ENCODE results near the gene ZNF620.
"Not testable (repeated sequence)": the region's sequence is repeated elsewhere in the genome, so short reads cannot be mapped to it uniquely, and the experiment has no call there.

Gene ZNF620

DNA sequence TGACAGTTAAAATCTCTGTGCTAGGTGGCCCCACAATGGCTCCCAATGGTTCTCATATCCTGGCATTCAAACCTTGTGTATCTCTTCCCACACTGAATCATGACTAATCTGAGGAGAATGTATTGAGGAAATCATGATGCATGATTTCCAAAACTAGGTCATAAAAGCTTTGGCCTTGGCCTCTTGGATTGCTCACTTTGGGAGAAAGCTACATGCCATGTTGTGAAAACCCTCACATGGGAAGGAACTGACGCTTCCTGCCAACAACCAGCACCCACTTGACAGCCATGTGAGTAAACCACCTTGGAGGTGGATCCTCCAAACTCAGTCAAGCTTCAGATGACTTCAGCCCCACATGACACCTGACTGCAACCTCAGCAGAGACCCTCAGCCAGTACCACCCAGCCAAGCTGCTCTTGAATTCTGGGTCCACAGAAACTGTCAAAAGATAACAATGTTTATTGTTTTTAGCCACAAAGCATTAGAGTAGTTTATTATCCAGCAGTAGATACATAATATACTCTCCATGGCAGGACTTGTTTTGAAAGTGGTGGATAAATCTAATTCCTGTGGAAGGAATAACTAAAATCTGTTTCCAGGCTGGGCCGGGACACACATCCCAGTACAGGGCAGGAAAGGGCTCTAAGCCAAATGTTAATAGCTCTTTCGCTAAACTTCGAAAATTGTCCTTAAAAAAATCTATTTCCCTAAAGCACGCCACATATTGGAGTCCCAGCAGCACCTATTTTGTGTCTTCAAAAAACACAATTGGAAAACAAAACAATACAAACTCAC is 1.0 kb upstream of the ZNF620 start:
- no peak for DNase-seq

DNA sequence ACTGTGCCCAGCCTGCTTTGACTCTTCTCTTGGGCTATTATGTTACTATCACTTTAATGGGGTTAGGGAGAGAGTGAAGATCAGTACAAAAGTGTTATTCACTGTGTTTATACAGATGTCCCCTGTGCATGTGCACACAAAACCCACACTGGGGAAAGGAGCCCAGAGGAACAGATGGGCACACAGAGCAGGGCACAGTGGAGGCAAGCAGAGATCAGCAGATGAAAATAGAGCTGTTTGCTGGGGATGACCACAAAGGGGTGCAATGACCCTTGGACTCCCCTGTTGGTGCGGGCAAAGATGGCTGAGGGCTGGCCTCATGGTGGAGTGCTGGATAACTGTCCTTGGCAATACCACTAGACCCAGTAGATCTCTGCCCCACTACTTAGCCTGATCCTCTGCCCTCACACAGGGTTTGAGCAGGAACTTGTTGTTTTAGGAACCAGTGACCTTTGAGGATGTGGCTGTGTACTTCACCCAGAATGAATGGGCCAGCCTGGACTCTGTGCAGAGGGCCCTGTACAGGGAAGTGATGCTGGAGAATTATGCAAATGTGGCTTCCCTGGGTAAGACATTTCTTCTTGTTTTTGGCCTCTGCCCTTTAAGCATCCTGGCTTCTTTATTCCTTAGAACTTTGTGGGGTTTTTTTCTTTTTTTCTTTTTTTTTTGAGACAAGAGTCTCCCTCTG is 5.3 kb downstream of the ZNF620 start:
- no peak for DNase-seq

DNA sequence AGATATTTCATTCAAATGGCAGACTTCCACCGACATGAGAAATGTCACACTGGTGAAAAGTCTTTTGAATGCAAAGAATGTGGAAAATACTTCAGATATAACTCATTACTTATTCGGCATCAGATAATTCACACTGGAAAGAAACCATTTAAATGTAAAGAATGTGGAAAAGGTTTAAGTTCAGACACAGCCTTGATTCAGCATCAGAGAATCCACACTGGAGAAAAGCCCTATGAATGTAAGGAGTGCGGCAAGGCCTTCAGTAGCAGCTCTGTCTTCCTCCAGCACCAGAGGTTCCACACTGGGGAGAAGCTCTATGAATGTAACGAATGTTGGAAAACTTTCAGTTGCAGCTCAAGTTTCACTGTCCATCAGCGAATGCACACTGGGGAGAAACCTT is 10.4 kb downstream of the ZNF620 start:
- DNase-seq = no peak

DNA sequence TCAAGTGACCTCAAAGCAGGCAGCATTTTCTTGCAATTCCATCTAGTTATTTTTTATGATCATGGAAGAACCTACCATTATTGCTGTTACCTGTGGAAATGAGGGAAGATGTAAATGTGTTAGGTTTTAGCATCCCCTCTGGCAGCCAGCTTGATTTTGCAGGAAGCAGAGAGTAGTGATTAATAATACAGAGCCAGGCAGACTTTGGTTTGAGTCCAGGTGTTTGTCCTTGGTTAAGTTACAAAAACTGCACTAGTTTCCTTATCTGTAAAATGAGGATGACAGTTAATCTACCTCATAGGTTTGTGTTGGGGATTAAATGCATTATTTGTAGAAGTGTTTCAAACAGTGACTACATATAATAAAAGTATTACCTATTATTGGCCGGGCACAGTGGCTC is 12.2 kb downstream of the ZNF620 start:
- no peak for DNase-seq

DNA sequence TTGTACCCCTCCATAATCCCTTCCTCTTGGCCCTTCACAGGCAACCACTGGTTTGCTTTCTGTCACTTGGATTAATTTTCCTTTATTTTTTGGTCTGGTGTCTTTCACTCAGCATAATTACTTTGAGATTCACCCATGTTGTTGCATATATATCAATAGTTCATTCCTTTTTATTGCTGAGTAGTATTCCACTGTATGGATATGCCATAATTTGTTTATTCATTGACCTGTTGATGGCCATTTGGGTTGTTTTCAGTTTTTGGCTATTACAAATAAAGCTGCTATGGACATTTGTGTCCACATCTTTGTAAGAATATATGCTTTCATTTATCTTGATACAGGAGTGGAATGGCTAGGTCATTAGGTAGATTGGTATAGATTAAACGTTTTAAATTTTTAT is 13.0 kb downstream of the ZNF620 start:
- no peak for DNase-seq

DNA sequence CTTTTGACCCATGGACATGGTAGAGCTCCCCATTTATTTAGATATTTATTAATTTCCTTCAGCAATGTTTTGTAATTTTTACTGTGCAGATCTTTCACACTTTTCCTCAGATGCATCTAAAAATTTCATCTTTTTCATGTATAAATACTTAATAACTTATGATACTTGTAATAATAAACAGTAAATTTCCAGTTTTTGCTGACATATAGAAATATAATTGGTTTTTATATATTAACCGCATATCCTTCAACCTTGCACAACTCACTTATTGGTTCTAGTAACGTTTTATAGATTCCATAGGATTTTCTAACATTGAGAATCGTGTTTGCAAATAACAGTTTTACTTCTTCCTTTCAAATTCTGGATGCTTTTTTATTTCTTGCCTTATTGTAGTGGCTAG is 15.4 kb downstream of the ZNF620 start:
- no peak for DNase-seq

DNA sequence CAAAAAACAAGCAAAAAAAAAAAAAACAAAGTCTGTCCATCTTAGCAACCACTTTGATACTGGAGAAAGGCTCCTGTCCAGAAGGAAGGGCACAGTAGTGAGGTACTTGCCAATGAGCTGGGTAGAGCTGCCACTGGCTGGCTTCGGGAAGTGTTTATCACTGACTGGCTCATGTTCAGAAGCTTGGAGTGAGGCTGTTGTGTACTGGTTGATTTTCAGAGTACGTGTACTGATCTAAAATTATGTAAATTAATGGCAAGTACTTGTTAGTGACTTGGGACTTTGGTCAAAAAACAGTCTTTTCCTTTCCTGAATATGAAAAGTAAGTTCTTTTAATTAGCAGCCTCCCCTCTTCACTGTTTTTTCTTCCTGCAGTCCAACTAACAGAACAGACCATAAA is 17.9 kb downstream of the ZNF620 start:
- DNase-seq = no peak

DNA sequence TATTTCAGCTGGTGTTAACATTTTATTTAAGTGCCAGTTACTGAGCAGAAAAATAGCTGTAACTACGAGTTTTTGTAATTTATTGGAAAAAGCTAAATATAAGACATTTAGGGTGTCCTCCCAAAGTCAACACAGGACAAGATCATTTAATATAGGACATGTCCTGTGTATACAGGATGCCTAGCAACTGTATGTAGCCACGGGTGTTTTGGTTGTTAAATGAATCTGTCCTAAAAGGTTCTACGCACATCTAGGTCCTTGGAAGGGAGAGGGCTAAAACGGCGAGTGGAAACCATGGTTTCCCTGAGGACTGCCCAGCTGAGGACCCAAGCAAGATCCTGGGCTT is 18.4 kb downstream of the ZNF620 start:
- DNase-seq = no peak

DNA sequence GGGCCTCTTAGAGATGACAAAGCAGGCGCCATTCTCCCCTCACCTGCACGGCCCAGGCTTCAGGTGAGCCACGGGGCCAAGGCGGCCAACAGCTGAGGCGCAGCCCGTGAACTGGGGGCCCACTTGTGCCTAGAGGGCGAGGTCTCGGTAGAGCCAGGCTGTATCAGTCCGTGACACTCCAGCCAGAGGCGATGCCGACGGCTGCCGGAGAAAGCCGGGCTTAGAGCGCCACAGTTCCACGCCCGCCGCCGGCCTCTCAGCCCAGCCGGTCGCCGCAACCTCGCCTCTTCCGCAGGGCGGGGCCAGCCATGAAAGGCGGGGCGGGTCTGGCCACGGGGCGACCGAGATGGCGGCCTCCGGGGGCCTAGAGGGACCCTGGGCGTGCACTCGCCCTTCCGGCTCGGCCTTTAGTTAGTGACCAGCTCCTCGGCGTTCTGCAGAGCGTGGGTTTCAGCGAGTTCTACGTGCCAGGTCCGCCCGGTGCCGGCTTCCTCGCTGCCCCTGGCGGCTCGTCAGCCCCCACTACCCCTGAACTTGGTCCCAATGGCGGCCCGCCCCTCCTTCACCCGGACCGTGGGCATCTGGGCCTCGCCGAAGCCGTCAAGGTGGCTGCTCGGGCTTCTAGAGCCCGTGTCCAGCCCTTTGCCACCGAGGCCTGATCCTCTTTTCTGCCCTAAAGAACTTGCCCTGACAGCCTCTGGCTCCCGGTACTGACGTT is 18.9 kb downstream of the ZNF620 start, which contains the start of gene ZNF621:
TSS of gene ZNF621 (plus strand) at position 393 of the 718 bp plus-strand sequence. CDS start 881 bp downstream, outside the sequence.
- DNase-seq = peak; percentile 65

DNA sequence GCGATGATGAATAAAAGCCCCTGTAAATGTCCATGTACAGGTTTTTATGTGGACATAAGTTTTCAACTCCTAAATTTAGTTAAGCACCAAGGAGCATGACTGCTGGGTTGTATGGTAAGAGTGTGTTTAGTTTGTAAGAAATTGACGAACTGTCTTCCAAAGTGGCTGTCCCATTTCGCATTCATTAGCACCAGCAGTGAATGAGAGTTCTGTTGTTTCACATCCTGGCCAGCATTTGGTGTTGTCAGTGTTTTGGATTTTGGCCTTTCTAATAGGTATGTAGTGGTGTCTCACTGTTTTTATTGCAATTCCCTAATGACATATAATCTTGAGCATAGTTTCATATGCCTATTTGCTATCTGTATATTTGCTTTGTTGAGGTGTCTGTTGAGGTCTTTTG is 22.6 kb downstream of the ZNF620 start:
- DNase-seq = no peak

DNA sequence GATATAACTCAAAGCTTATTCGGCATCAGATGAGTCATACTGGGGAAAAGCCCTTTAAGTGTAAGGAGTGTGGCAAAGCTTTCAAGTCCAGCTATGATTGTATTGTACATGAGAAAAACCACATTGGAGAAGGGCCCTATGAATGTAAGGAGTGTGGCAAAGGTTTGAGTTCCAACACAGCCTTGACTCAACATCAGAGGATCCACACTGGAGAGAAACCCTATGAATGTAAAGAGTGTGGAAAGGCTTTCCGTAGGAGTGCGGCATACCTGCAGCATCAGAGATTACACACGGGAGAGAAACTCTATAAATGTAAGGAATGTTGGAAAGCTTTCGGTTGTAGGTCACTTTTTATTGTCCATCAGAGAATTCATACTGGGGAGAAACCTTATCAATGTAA is 26.4 kb downstream of the ZNF620 start:
- DNase-seq = no peak

DNA sequence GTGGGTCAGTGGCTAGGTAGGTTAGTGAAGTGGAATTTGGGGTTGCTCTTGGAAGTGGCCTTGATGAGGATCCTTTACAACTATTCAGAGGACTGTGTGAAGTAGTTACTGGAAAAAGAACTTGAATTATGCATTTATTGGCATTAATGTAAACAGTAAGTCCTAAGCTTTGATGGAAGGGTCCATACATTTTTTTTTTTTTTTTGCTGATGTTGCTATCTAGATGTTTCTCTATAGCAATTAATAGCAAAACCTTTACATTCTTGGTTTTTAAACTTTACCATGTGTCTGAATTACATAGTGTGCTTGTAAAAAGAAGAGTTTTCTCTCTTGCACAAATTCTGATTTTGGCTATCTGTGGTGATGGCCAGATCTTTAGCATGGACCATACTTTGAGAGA is 28.4 kb downstream of the ZNF620 start:
- no peak for DNase-seq

DNA sequence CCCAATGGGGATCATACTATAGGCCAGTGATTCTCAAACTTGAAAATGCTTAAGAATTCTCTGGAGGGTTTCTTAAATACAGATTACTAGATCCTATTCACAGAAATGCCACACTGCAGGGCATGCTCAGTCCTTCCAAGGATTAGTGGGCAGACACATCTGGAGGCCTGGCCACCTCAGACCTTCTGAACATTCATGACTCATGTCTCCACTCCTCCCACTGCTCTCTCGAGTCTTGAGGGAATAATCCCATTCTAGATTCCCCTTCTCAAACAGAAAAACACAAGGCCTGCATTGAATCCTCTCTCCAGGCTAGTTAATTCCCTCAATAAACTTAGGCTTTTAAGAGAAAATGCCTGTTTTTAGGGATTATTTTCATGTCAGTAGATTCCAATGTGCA is 41.0 kb downstream of the ZNF620 start:
- no peak for DNase-seq

DNA sequence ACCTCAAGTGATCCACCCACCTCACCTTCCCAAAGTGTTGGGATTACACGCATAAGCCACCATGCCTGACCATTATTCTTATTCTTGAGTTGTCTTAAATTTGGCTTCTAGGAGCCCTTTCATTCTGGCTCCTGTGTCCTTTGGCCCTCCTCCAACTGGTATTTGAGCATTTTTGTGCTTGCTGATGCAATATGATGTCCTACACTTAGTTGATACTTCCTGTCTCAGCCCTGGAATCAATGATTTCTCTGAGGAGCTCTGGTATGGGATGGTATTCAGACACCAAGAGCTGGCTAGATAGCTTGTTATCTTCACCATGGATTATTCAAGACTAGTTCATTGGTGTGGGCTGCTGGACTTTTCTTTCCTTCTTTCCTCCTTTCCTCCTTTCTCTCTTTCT is 44.3 kb downstream of the ZNF620 start:
- no peak for DNase-seq

DNA sequence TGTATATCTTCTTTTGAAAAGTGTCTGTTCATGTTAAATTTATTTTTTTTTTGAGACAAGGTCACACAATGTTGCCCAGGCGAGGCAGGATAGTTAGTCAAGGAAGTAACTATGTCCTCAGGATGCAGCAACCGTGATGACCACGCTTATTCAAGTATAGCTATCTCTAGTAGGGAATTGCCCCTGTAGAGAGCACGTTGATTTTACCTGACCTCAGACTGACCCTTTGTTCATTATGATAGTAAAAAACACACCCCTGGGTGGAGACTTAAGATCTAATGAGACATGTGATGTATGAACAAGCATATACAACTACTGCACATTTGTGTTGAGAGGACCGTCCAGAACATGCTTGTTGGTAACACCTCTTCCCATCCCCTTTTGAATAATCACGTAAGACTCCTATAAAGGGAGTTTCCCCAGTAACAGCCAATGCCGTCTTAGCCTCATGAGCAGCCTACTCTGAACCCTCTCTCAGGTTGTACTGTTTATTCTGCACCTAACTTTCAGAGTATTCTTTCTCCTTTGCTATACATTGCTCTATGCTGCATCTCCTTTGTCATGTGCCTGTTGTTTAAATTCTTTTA is 51.8 kb downstream of the ZNF620 start:
- DNase-seq = no peak

DNA sequence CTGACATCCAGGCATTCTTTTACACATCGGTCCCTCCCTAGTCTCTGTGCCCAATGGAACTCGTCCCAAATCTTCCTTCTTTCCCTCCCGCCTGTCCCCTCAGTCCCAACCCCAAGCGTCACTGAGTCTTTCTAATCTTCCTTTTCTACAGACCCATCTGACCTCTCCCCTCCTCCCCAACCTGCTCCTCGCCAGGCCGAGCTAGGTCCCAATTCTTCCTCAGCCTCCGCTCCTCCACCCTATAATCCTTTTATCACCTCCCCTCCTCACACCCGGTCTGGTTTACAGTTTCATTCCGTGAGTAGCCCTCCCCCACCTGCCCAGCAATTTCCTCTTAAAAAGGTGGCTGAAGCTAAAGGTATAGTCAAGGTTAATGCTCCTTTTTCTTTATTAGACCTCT is 56.6 kb downstream of the ZNF620 start:
- DNase-seq = not testable (repeated sequence)

DNA sequence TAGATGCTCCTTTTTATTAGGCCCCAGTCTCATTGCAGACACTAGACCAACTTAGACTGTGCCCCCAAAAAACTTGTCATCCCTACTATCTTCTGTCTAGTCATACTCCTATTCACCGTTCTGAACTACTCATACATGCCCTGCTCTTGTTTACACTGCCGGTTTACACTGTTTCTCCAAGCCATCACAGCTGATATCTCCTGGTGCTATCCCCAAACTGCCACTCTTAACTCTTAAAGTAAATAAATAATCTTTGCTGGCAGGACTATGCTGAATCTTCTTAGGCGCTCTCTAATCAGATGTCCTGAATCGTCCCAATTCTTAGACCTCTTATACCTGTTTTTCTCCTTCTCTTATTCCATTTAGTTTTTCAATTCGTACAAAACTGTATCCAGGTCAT is 59.8 kb downstream of the ZNF620 start:
- not testable (repeated sequence) for DNase-seq

DNA sequence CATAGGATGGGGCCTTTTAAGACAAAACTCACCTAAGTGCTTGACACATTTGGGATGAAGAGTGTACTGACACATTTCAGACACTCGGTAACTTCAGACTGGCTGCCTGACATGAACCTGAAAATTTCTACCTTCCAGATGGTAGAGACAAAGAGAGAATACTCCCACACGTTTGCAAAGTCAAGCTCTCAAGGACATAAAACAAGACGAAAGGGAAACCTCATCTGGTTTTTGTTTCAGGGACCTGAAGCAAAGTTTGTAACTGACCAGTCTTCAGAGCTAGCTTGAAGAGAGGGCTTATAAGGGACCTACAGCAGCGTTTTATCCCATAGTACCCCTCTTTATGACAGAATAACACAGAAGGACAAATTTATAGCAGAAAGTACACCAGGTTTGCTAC is 60.9 kb downstream of the ZNF620 start:
- DNase-seq = no peak

All from NCI-H1092 treated with DMSO at 0.1 percent for 48 hours (cell line).